H54 (cell line): ENCODE data around the gene PCYOX1L.

Experiments used
- DNase-seq: peaks from one replicate; pipeline ENCODE4 v3.0.0; 2011; ENCODE audit warnings: low spot score, mixed read lengths; ENCODE audit not compliant: insufficient read length
- FAIRE-seq: peaks from 3 replicates; lab custom pipeline; 2011; peaks lifted over from hg19 to GRCh38; lab: Jason Lieb, UNC
- POLR2A ChIP-seq: IDR thresholded peaks from 2 replicates; pipeline ENCODE4 v1.6.1; 2011; ENCODE audit warnings: low read depth, mild to moderate bottlenecking, low read length

The PCYOX1L gene

DNA sequence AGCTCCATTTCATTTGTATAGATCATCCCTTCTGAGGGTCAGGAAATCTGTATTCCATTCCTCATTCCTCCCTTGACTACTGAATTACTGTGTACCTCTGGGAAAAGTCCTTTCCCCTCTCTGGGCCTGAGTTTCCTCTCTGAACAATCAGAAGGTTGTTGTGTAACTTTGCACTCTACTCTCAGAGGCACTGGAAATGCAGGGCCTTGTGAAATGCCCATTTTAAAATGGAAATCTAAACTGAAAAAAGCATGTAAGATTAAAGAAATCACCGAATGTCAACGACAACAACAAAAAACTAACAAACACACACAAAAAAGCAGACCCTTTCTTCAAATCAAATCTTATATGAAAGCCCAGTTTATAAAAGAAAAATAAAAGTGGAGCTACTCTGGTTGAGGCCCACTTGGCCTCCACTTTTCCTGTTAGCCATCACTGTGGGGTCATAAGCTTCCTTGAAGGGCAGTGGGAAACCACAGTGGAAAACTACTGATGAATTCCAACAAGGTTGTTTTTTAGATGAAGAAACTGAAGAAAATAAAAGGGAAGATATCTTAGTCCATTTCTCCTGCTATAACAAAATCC, 34.1 kb upstream of the PCYOX1L start:
- FAIRE-seq (no peak), DNase-seq (no peak)
- no peak for TF ChIP-seq POLR2A

DNA sequence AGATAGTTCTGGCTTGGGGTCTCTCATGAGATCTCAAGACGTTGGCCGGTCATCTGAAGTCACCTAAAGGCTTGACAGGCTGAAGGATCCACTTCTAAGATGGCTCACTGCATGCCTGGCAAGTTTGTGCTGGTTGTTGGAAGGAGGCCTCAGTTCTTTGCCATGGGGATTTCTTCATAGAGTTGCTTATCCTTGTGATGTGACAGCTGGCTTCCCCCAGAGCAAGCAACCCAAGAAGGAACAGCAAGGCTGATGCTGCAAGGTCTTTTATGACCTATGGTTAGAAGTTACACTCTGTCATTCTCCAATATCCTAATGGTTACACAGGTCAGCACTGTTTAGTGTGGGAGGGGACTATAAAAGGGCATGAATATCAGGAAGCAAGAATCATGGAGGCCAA, 33.2 kb upstream of the PCYOX1L start:
- FAIRE-seq (no peak), DNase-seq (no peak)
- TF ChIP-seq POLR2A, result no peak

DNA sequence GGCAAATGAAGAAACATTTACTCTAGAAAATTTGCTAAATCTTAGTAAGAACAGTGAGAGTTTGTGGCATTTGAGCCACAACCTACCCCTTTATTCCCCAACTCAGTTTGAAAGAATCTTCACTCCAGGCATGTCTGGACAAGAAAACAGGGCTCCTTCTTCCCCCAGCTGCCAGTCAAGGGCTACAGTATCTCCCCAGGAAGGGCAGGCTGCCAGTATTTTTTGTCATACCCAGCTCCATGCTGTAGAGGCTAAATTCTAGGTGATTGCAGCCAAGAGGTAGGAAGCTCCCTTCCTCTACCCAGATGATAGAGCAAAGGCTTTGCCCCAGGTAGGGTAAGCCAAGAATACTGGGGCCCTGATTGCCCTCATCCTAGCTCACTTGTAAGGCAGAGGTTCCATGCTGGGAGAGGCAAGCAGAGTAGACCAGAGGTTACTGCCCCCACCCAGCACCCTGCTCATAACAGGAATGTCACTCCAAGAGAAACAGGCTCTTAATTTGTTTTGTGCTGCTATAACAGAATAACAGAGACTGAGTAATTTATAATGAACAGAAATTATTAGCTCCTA, 32.6 kb upstream of the PCYOX1L start:
- TF ChIP-seq POLR2A, result no peak
- no peak for DNase-seq
- no peak for FAIRE-seq

DNA sequence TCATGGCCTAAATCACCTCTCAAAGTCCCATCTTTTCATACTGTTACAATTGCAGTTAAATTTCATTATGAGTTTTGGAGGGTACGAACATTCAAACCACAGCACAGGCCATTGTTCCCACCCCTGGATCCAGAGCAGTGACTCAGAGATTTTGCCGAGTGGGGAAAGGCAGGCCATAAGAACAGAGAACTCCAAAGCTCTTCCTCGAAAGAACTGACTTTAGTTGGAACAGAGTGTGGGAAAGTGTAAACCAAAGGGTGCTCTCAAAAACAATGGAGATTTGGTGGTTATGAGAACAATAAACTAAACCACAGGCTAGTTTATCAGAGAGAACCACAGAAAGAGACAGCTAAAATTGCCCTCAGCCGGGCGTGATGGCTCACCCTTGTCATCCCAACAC, 32.0 kb upstream of the PCYOX1L start:
- no peak for FAIRE-seq
- DNase-seq, result no peak
- no peak for TF ChIP-seq POLR2A

DNA sequence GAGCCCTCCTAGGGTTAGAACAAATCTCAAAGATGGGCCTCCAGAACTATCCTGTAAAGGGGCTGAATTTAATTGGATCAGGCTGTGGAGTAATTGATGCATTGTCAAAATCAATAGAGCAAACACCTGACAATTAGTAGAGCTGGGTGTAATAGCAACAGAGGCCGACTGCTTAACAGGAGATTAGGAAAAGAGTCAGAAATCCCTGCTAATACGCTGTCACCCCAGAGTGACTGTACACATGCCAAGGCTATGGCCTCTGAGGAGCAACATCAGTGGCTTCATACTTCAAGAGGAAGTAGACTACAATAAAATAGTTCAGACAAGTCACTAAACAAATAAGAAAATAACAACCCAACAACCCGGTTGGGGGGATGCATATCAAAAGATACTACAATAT, 31.2 kb upstream of the PCYOX1L start:
- FAIRE-seq, result no peak
- TF ChIP-seq POLR2A, result no peak
- no peak for DNase-seq

DNA sequence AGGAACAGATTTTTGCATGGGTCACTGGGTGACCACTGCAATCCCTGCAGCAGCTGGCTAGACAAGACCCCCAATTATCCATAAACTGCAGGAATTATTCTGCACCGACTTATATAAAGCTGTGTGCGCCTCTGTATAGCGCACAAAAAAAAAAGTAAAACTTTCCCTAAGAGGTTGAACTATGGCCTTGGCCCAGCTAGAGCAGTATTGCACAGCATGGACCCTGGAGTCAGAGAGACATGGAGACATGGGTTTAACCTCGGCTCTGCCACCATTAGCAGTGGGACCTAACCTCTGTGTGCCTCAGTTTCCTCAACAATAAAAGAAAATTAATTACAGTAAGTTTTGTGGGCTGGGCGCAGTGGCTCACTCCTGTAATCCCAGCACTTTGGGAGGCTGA, 29.7 kb upstream of the PCYOX1L start:
- DNase-seq, result no peak
- TF ChIP-seq POLR2A, result no peak
- no peak for FAIRE-seq

DNA sequence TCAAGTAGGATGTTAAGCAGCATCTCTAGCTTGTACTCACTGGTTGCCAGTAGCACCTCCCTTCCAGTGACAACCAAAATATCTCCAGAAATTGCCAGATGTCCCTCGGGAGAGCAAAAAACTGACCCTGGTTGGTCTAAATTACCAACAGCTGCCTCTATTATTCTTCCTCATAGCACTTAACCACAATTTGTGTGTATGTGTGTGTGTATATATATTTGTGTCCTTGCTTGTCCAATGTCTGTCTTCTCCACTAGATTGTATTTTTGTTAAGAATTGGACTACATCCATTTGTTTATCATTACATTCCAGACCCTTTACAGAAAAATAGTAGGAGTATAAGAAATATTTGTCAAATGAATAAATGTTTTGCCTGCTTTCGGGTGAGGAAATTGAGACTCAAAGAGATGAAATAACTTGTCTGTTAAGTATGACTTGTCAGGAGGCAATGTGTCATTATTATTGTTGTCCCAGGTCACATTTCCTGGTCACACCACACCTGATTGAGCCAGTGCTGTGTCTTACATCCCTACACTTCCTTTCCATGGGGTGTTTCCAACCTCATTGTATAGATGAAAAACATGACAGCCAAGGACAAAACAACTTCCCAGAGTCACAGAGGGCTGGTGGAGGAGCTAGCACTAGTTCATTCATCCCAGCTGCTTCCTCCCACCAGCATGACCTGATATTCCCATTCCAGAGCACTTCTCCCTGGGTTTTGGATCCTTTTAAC, 24.0 kb upstream of the PCYOX1L start:
- DNase-seq, result no peak
- FAIRE-seq, result no peak
- TF ChIP-seq POLR2A, result no peak

DNA sequence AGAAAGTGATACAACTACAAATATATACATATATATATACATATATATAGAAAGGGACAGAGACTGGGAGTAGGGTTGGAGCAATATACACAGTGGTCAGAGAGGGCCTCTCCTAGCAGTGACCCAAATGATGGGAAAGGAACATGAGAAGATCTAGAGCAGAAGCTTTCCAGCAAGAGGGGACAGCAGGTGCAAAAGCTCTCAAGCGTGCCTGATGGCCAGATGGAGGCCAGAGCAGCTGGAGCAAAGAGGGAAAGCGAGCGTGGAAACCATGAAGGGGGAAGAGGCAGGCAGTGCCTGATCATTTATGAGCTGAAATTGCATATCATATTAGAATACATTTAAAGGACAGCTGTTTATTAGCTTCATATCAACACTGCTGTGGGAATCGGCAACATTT, 20.1 kb upstream of the PCYOX1L start:
- DNase-seq (no peak), FAIRE-seq (no peak)
- no peak for TF ChIP-seq POLR2A

DNA sequence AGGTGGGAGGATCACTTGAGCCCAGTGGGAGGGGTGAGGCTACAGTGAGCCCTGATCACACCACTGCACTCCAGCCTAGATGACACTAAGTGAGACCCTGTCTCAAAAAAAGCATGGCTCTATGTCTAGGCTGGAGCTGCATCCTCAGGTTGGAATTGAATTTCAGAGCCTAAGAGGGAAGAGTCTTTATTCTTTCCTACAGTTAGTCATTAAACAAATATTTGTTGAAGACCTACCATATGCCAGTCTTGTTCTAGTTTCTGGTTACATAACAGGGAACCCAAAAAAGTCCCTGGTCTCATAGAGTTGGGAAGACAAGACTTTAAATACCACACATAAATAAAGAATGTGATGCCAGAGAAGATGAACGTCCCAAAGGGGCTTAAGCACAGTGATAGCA, 19.5 kb upstream of the PCYOX1L start:
- FAIRE-seq (no peak), DNase-seq (no peak)
- TF ChIP-seq POLR2A, result no peak

DNA sequence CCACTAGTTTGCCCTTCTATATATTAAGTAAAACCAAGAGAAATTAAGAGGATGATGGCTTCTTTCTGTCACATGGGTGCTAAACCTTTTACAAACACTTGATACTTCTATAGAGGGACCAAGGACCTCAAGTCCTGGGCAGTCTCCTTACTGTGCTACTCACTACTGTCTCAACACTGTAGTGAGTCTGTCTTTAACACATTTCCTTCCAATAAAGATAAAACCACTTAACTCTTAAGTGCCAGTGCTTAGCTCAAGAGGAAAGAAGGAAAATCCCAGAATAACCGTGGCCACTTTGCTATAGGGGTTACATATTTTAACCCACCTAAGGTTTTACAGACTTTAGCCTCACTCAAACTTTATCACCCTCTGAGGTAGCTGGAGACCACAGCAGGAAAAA, 16.9 kb upstream of the PCYOX1L start:
- FAIRE-seq (no peak), DNase-seq (no peak)
- TF ChIP-seq POLR2A, result no peak

DNA sequence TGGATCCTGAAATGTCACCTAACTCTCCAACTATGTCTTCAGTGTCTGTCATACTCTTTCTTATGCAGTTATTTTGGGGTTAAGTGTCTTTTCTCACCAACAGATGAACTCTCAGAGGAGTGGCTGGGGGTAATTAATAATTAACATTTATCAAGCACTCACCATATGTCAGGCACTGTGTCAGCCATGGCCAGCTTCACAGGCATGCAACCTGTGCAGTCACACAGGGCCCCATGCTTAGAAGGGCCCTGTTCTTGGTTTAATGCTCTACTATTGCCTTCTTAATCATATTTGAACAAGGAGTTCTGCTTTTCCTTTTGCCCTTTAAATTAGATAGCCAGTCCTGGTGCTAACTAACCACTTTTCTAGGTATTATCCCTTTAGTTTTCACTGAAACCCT, 16.0 kb upstream of the PCYOX1L start:
- no peak for TF ChIP-seq POLR2A
- FAIRE-seq (no peak), DNase-seq (no peak)

DNA sequence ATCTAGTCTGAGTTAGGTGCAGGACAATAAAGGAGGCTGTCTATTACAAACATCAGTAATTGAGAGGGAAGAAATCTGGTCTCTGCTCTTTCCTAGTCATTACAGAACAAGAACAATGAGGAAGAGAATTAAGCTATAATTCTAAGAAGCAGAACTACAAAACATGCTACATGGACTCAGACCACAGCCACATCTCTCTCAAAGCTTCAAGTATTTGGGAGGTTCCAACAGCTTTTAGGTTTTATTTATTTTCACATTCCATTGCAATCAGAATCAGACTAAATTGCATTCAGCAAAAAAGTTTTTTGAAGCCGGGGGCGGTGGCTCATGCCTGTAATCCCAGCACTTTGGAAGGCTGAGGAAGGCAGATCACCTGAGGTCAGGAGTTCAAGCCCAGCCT, 13.7 kb upstream of the PCYOX1L start:
- DNase-seq (no peak), FAIRE-seq (no peak)
- TF ChIP-seq POLR2A, result no peak

DNA sequence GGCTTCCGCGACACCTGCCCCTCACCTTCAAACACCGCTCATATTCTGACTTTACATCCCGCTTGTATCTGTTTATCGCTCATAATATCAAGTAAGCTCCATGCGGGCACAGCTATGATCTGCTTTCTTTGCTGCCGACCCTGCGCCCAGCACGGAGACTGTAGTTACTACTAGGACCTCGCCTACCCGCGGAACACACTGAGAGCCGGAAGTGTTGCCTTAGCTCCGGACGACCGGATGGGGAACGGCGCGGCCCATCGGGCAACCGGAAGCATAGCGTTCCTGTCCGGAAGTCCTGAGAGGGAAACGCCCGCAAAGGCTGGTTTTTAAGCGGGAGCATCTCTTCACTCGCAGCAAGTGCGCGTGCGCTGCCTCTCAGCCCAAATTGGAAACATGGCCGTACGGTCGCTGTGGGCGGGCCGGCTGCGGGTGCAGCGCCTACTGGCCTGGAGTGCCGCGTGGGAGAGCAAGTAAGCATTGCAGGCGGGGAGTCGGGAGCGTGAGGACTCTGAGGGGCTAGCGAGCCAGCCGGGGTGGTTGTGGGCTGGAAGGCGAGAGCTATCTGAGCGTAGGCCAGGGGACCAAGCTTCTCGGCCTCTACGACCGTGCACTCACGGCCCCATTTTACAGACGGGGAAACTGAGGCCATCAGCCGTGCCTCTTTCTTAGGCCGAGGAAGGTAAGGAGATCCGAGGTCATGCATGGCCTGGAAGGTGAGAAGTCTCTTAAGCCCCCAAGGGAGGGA, 12.5 kb upstream of the PCYOX1L start, which contains the start of gene GRPEL2:
GRPEL2 (plus strand) TSS at position 353 of the 745 bp plus-strand sequence; CDS start at position 394, 41 bp downstream.
- DNase-seq (peak; percentile 91), FAIRE-seq (peak; percentile 93)
- TF ChIP-seq POLR2A, result peak; percentile 90

DNA sequence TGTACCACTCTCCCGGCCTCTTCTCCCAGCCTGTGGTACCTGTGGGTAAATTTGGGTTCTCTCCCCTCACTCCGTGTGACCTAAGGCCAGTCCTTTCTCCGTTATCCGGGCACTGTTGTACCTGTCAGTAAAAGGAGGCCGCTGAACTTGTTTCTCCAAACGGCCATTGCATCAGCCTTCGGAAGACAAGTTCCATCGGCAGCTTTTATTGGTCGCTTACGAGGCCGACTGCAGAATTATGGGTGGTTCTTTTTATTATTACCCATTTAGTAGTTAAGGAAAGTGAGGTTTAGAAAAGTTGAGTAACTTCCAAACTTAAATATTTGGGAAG, 12.0 kb upstream of the PCYOX1L start:
- no peak for TF ChIP-seq POLR2A
- DNase-seq, result no peak
- no peak for FAIRE-seq
